ENCODE measurements around the gene SUPT3H. TPM values are rescaled to one million over a fixed set of nuclear protein-coding genes. Genes with fewer than 3 reads are reported as not detected.

Gene SUPT3H
- total RNA-seq, 2 experiments from 2014 or later, result 8.2 to 11.7 TPM

DNA sequence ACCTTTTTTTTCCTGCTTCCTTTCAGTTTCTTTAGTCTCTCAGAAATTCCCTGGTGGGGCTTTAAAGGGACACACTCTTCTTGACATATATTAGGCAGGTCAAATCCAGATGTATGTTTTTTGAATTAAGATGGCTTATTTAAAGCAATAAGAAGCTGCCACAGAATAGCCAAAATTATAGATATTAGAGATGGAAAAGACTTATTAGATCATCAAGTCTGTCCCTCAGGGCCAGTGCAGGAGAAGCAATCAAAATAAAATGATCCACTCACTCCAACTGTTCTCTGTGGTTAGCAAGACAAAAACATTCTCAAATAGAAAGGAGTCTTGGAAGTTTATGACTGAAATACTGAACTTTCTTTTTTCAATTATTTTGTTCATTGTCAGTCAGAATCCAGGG, 527.4 kb downstream of the SUPT3H start:
- ATAC-seq (no peak), DNase-seq (no peak)
- H3K27ac Mint-ChIP-seq, result no peak overlapping the region
- no peaks in the 10 kb centered on the region for H3K27me3 Mint-ChIP-seq
- CTCF ChIA-PET, result no interaction called here
- H3K4me3 Mint-ChIP-seq, result no peak overlapping the region
- peaks cover 9% of the 10 kb centered on the region for H3K36me3 Mint-ChIP-seq
- peaks cover 2% of the 10 kb centered on the region for H3K9me3 Mint-ChIP-seq (ENCODE audit: low read depth)
- H3K4me1 Mint-ChIP-seq, result peaks cover 5% of the 10 kb centered on the region

GRCh38 chr6:44849806-44850205, 527.9 kb downstream of the SUPT3H start:
- CTCF ChIA-PET, result no interaction called here
- Mint-ChIP-seq H3K27me3 (no peaks in the 10 kb centered on the region), H3K27ac (no peak overlapping the region), H3K4me1 (peaks cover 5% of the 10 kb centered on the region), H3K36me3 (peaks cover 9% of the 10 kb centered on the region), H3K9me3 (ENCODE audit: low read depth) (peaks cover 2% of the 10 kb centered on the region), H3K4me3 (no peak overlapping the region)
- DNase-seq, result no peak
- no peak for ATAC-seq

GRCh38 chr6:44843734-44844133, 534.0 kb downstream of the SUPT3H start:
- CTCF ChIA-PET, result interaction anchor here (1.0 kb wide), 1 partner anchor 11 kb away, joined by 4 read pairs; no protein-coding TSS in a partner anchor
- H3K9me3 Mint-ChIP-seq (ENCODE audit: low read depth), result no peaks in the 10 kb centered on the region
- H3K36me3 Mint-ChIP-seq, result peaks cover 8% of the 10 kb centered on the region
- H3K4me1 Mint-ChIP-seq, result no peaks in the 10 kb centered on the region
- ATAC-seq, result no peak
- DNase-seq, result no peak
- H3K27me3 Mint-ChIP-seq, result no peaks in the 10 kb centered on the region
- H3K4me3 Mint-ChIP-seq, result no peak overlapping the region
- H3K27ac Mint-ChIP-seq, result no peak overlapping the region

- H3K4me3 Mint-ChIP-seq, result no peak overlapping the region
Observed at GRCh38 chr6:44842616-44843015, 535.1 kb downstream of the SUPT3H start.

DNA sequence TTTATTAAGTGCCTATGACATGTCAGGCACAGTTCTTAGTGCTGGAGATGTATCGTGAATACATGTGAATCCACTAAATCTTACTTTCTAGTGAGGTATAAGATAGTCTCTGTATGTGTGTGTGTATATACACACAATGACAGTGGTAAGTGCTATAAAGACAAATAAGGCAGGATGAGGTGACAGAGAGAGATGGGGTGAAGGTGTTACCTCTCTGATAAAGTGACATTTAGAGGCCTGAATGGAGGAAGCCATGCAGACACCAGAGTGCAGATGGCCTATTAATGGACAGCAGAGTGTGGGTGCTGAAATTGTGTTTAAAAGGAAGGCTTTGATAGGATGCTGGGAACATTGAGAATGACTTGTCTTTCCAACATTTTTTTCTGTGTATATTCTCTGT, 535.9 kb downstream of the SUPT3H start:
- ATAC-seq, result no peak
- Mint-ChIP-seq H3K27ac (peak overlapping the region; percentile 7), H3K4me3 (no peak overlapping the region), H3K27me3 (no peaks in the 10 kb centered on the region), H3K4me1 (no peaks in the 10 kb centered on the region), H3K9me3 (ENCODE audit: low read depth) (no peaks in the 10 kb centered on the region), H3K36me3 (peaks cover 11% of the 10 kb centered on the region)
- DNase-seq, result no peak
- CTCF ChIA-PET, result no interaction called here

More at GRCh38 chr6:44842616-44843015, 535.1 kb downstream of the SUPT3H start:
- no peak for DNase-seq
- ATAC-seq, result no peak
- CTCF ChIA-PET, result no interaction called here
- Mint-ChIP-seq H3K4me1 (no peaks in the 10 kb centered on the region), H3K9me3 (ENCODE audit: low read depth) (no peaks in the 10 kb centered on the region), H3K27me3 (no peaks in the 10 kb centered on the region), H3K36me3 (peaks cover 11% of the 10 kb centered on the region), H3K27ac (no peak overlapping the region)

- Mint-ChIP-seq H3K27me3 (no peaks in the 10 kb centered on the region), H3K4me1 (peaks cover 8% of the 10 kb centered on the region), H3K27ac (no peak overlapping the region), H3K4me3 (no peak overlapping the region), H3K36me3 (peaks cover 11% of the 10 kb centered on the region), H3K9me3 (ENCODE audit: low read depth) (no peaks in the 10 kb centered on the region)
- CTCF ChIA-PET, result no interaction called here
- no peak for ATAC-seq
- DNase-seq, result no peak
Observed at GRCh38 chr6:44837741-44838140, 540.0 kb downstream of the SUPT3H start.

DNA sequence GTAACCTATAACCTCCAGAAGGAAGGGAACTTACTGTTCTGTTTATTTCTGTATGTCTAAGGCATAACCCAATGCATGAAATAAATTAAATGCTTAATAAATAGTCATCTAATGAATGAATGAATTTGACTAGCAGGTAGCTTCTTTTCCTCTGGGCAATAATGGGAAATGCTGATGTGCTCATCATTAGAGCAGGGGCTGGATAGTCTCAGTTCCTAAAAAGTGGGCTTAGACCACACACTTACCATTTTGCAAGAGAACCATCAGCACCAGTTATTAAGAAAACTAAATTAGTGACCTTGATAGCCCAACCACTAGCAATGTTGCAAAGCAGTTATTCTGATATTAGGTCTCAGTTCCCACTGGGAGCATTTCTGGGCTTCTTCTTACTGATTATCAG, 540.5 kb downstream of the SUPT3H start:
- H3K4me3 Mint-ChIP-seq, result no peak overlapping the region
- no peak for DNase-seq
- no peaks in the 10 kb centered on the region for H3K27me3 Mint-ChIP-seq
- peaks cover 8% of the 10 kb centered on the region for H3K4me1 Mint-ChIP-seq
- CTCF ChIA-PET, result no interaction called here
- ATAC-seq, result no peak
- H3K27ac Mint-ChIP-seq, result no peak overlapping the region
- peaks cover 11% of the 10 kb centered on the region for H3K36me3 Mint-ChIP-seq
- H3K9me3 Mint-ChIP-seq (ENCODE audit: low read depth), result no peaks in the 10 kb centered on the region

DNA sequence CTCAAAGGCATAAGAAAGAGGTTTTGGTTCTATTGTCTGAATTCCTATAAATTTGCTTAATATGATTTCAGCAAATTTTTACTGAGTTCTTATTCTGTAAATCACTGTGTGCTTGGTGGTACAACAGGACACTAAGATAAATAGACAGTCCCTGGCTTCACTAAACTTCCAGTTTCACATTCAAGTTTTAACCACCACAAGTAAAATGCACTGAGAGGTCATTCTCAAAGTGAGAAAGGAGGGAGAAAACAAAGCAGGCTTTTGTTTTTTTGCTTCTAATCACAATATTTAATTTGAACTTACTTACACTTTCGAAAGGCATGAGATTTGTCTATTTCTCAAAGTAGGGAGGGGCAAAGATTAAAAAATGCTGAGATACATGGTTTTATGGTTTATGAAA, 544.5 kb downstream of the SUPT3H start:
- CTCF ChIA-PET, result no interaction called here

DNA sequence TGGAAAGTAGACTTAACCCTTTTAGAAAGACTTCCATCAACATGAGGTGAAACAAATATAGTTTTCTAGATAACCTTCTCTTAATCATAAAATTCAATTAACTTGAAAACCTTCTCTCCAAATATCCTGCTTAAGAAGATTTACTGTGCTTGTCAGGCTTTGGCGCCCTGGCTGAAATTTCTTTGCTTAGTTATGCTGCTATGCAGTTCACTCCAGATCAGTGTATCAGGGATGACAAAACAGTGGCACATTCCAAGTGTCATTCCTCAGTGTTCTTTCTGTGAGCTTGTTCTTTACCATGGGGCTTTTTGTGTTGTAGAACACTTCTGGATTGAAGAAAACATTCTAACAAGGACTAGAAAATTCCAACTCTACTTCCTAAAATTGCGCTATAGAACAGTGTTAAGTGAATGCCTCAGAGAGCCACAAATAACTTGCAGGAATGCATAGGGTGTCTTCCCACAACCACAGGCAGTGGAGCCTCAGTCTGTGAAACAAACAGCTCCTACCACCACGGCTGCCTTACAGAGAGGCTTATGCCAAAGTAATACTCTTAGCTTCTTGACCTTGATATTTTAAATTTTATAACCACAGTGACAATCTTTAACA, 546.6 kb downstream of the SUPT3H start:
- CTCF ChIA-PET, result no interaction called here
- H3K36me3 Mint-ChIP-seq, result peaks cover 9% of the 10 kb centered on the region

More for the DNA sequence above, 544.5 kb downstream of the SUPT3H start:
- H3K27me3 Mint-ChIP-seq, result no peaks in the 10 kb centered on the region
- peaks cover 8% of the 10 kb centered on the region for H3K36me3 Mint-ChIP-seq
- no peak overlapping the region for H3K27ac Mint-ChIP-seq
- H3K4me3 Mint-ChIP-seq, result no peak overlapping the region
- no peak for ATAC-seq
- H3K9me3 Mint-ChIP-seq (ENCODE audit: low read depth), result no peaks in the 10 kb centered on the region
- H3K4me1 Mint-ChIP-seq, result peaks cover 21% of the 10 kb centered on the region
- DNase-seq, result no peak

DNA sequence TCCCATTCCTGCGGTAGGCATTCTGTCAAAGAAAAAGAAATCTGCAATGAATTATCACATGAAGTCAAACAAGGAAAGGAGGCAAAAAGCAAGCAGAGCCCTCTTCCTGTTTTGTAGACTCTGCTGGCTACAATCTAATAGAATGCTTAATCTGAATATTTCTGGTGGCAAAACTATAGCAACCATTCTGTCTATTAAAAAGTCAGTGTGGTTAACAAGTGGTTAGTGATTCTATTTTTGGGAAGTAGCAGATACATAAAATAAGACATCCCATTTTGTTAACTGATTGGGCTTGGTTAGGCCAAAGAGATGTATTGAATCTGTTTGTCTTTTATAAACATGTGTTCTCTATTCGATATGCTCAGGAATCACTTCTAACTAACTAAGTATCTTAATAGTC, 547.9 kb downstream of the SUPT3H start:
- Mint-ChIP-seq H3K4me3 (no peak overlapping the region), H3K27me3 (no peaks in the 10 kb centered on the region), H3K4me1 (peaks cover 21% of the 10 kb centered on the region), H3K36me3 (peaks cover 13% of the 10 kb centered on the region), H3K27ac (peak overlapping the region; percentile 38), H3K9me3 (ENCODE audit: low read depth) (no peaks in the 10 kb centered on the region)
- CTCF ChIA-PET, result no interaction called here
- DNase-seq (no peak), ATAC-seq (no peak)

More for the DNA sequence above, 546.6 kb downstream of the SUPT3H start:
- H3K4me1 Mint-ChIP-seq, result peaks cover 21% of the 10 kb centered on the region
- no peak overlapping the region for H3K27ac Mint-ChIP-seq
- no peak overlapping the region for H3K4me3 Mint-ChIP-seq
- H3K9me3 Mint-ChIP-seq (ENCODE audit: low read depth), result no peaks in the 10 kb centered on the region
- DNase-seq (no peak), ATAC-seq (no peak)
- no peaks in the 10 kb centered on the region for H3K27me3 Mint-ChIP-seq

GRCh38 chr6:44828780-44829179, 549.0 kb downstream of the SUPT3H start:
- peak overlapping the region; percentile 2 for H3K27ac Mint-ChIP-seq
- ATAC-seq (no peak), DNase-seq (no peak)
- H3K27me3 Mint-ChIP-seq, result no peaks in the 10 kb centered on the region
- peaks cover 18% of the 10 kb centered on the region for H3K36me3 Mint-ChIP-seq
- H3K4me1 Mint-ChIP-seq, result peaks cover 21% of the 10 kb centered on the region
- H3K4me3 Mint-ChIP-seq, result no peak overlapping the region
- CTCF ChIA-PET, result no interaction called here
- H3K9me3 Mint-ChIP-seq (ENCODE audit: low read depth), result no peaks in the 10 kb centered on the region

DNA sequence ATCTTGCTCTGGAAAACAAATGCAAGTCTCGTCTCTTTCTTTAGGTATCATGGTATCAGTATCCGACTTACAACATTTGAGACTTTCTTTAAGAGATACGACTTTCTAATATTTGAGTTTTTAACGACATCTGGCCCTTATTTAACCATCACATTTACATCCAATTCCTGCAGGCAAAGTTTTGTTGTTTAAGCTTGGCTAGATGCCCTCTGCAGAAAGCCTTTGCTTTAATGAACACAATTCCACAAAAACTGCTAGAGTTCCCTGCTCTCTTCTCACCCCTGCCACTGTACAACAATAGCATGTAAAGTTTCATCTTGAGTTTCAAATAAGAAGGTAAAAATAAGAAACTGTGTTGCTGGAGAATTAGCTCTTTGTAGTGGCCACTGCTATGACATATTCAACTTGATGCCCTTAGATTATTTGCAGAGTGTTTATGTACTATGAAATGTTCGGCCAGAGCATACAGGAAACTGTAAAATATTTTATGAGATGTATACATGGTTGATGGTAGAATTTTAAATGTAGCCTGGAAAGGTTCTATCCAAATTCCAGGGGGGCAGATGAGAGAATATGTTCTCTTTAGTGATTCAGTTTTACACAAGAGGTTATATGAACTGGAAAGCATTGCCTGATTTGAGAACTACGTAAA, 551.6 kb downstream of the SUPT3H start:
- Mint-ChIP-seq H3K9me3 (ENCODE audit: low read depth) (no peaks in the 10 kb centered on the region), H3K4me1 (peaks cover 13% of the 10 kb centered on the region), H3K36me3 (peaks cover 19% of the 10 kb centered on the region), H3K27me3 (no peaks in the 10 kb centered on the region), H3K4me3 (no peak overlapping the region), H3K27ac (no peak overlapping the region)
- DNase-seq (no peak), ATAC-seq (no peak)
- CTCF ChIA-PET, result no interaction called here

DNA sequence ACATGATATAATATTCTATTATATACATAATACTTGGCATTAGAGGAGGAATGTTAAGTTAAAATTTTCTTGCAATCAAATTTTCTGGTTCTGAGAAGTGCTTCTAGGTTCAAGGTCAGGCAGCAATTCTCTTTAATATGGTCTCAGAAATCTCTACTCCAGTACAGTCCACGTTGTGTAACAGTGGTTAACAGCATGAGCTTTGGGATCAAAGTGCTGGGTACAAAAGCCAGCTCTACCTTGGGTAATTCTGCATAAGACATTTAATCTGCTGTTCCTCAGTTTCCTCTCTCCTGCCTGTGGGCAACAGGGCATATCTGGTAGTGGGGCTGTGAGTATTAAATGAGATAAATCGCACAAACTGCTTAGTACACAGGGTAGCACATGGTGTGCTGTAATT, 552.5 kb downstream of the SUPT3H start:
- H3K27me3 Mint-ChIP-seq, result no peaks in the 10 kb centered on the region
- no peak overlapping the region for H3K27ac Mint-ChIP-seq
- CTCF ChIA-PET, result no interaction called here
- H3K9me3 Mint-ChIP-seq (ENCODE audit: low read depth), result no peaks in the 10 kb centered on the region
- no peak for ATAC-seq
- peaks cover 13% of the 10 kb centered on the region for H3K4me1 Mint-ChIP-seq
- H3K36me3 Mint-ChIP-seq, result peaks cover 19% of the 10 kb centered on the region
- H3K4me3 Mint-ChIP-seq, result no peak overlapping the region
- DNase-seq, result no peak

DNA sequence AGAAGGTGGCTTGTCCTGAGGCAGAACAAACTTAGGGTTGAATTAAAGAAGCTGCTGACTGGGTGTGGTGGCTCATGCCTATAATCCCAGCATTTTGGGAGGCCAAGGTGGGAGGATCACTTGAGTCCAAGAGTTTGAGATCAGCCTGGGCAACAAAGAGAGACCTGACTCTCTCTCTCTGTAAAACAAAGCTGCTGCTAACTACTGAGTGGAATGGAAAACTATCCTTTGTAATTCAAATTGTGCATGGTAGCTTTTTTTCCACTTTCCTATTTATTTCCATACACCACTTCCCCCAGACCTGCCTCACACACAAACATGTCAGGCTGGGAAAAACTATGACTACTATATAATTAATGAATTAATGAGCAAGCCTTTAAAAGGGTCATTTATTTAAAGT, 553.2 kb downstream of the SUPT3H start:
- Mint-ChIP-seq H3K27ac (no peak overlapping the region), H3K4me3 (no peak overlapping the region), H3K27me3 (no peaks in the 10 kb centered on the region), H3K9me3 (ENCODE audit: low read depth) (no peaks in the 10 kb centered on the region), H3K4me1 (peaks cover 8% of the 10 kb centered on the region), H3K36me3 (peaks cover 19% of the 10 kb centered on the region)
- CTCF ChIA-PET, result no interaction called here
- ATAC-seq, result no peak
- no peak for DNase-seq
